ENCODE data around the gene ASTN2. TPM values are rescaled to one million over a fixed set of nuclear protein-coding genes. Genes with fewer than 3 reads are reported as not detected.

The ASTN2 gene
- total and polyA plus RNA-seq, 7 donors = 0.60 to 7.5 (median 2.2) TPM

GRCh38 chr9:117028103-117028858, 386.6 kb downstream of the ASTN2 start:
- no peak overlapping the region for H3K4me3 ChIP-seq
- no peak overlapping the region for H3K27ac ChIP-seq
- DNase-seq = no peak
- H3K4me1 ChIP-seq = no peaks in the 10 kb centered on the region
- intact Hi-C loops (cut with DNase I) = no loop called here
- no peaks in the 10 kb centered on the region for H3K9me3 ChIP-seq
- no peak for TF ChIP-seq POLR2A (IDR thresholded peaks at IDR 0.05)
- no peak for TF ChIP-seq CTCF (IDR thresholded peaks at IDR 0.05)
- no peak for TF ChIP-seq POLR2AphosphoS5 (IDR thresholded peaks at IDR 0.05)
- TF ChIP-seq EP300 (IDR thresholded peaks at IDR 0.05) = no peak
- H3K36me3 ChIP-seq = no peaks in the 10 kb centered on the region
- no peaks in the 10 kb centered on the region for H3K27me3 ChIP-seq
- 45 to 56% methylated on average over 2 of the region's 2 CpGs for WGBS, 2 donors

GRCh38 chr9:117021906-117022305, 393.0 kb downstream of the ASTN2 start:
- WGBS, 2 donors = 69 to 91% methylated on average over 2 of the region's 2 CpGs
- no peak overlapping the region for H3K4me3 ChIP-seq
- H3K27ac ChIP-seq = no peak overlapping the region
- intact Hi-C loops (cut with DNase I) = no loop called here
- TF ChIP-seq POLR2AphosphoS5 (IDR thresholded peaks at IDR 0.05) (no peak), CTCF (IDR thresholded peaks at IDR 0.05) (no peak), EP300 (IDR thresholded peaks at IDR 0.05) (no peak), POLR2A (IDR thresholded peaks at IDR 0.05) (no peak)
- no peak for DNase-seq
- no peaks in the 10 kb centered on the region for H3K36me3 ChIP-seq
- H3K27me3 ChIP-seq = no peaks in the 10 kb centered on the region
- H3K9me3 ChIP-seq = no peaks in the 10 kb centered on the region
- H3K4me1 ChIP-seq = no peaks in the 10 kb centered on the region

- H3K4me1 ChIP-seq = no peaks in the 10 kb centered on the region
- no peak for DNase-seq
- TF ChIP-seq EP300 (IDR thresholded peaks at IDR 0.05) = no peak
- no peak for TF ChIP-seq POLR2A (IDR thresholded peaks at IDR 0.05)
- no peak for TF ChIP-seq CTCF (IDR thresholded peaks at IDR 0.05)
- TF ChIP-seq POLR2AphosphoS5 (IDR thresholded peaks at IDR 0.05) = no peak
- WGBS, 2 donors = 70 to 79% methylated on average over 6 of the region's 6 CpGs
- no peaks in the 10 kb centered on the region for H3K9me3 ChIP-seq
- intact Hi-C loops (cut with DNase I) = no loop called here
- no peak overlapping the region for H3K27ac ChIP-seq
- no peaks in the 10 kb centered on the region for H3K36me3 ChIP-seq
- H3K27me3 ChIP-seq = no peaks in the 10 kb centered on the region
- no peak overlapping the region for H3K4me3 ChIP-seq
Observed at GRCh38 chr9:117018966-117019617, 395.8 kb downstream of the ASTN2 start.

GRCh38 chr9:117017414-117017985, 397.4 kb downstream of the ASTN2 start:
- no peak for DNase-seq
- Histone ChIP-seq H3K9me3 (no peaks in the 10 kb centered on the region), H3K27ac (no peak overlapping the region), H3K27me3 (no peaks in the 10 kb centered on the region), H3K4me1 (no peaks in the 10 kb centered on the region), H3K4me3 (no peak overlapping the region), H3K36me3 (no peaks in the 10 kb centered on the region)
- intact Hi-C loops (cut with DNase I) = no loop called here
- TF ChIP-seq CTCF (IDR thresholded peaks at IDR 0.05) (no peak), POLR2AphosphoS5 (IDR thresholded peaks at IDR 0.05) (no peak), POLR2A (IDR thresholded peaks at IDR 0.05) (no peak), EP300 (IDR thresholded peaks at IDR 0.05) (no peak)
- 50 to 63% methylated on average over 3 of the region's 3 CpGs for WGBS, 2 donors

All from sigmoid colon (tissue), 7 donors.